ENCODE data around the gene NR6A1.

DNA sequence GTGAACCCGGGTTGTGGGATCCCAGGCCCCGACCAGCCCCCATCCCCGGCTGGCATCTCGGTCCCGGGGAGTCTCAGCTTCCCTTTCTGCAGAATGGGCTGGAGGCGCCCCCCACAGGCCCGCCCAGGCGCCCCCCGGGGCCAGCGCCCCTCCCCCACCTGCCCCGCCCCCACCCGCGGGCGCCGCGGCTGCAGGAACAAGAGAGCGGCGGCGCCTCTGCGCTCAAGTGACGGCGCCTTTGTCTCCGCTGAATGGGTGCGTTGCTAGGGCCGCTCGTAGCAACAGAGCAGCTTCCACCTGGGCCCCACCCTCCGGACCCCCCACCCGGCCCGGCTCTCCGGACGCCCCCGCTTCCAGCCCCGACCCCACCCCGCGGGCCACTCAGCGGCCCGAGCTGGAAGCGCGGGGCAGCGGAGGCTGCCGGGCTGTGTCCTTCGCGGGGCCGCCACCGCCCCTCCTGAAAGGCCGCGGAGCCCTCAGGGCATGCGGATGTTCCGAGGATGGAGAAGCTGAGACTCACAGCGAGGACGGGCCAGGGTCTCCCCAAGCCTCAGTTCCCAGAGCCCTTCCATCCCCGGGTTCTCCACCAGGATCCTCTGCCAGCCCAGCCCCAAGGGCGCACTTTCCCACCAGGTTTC is 293.3 kb downstream of the NR6A1 start:
- TF ChIP-seq, protein P1, sequence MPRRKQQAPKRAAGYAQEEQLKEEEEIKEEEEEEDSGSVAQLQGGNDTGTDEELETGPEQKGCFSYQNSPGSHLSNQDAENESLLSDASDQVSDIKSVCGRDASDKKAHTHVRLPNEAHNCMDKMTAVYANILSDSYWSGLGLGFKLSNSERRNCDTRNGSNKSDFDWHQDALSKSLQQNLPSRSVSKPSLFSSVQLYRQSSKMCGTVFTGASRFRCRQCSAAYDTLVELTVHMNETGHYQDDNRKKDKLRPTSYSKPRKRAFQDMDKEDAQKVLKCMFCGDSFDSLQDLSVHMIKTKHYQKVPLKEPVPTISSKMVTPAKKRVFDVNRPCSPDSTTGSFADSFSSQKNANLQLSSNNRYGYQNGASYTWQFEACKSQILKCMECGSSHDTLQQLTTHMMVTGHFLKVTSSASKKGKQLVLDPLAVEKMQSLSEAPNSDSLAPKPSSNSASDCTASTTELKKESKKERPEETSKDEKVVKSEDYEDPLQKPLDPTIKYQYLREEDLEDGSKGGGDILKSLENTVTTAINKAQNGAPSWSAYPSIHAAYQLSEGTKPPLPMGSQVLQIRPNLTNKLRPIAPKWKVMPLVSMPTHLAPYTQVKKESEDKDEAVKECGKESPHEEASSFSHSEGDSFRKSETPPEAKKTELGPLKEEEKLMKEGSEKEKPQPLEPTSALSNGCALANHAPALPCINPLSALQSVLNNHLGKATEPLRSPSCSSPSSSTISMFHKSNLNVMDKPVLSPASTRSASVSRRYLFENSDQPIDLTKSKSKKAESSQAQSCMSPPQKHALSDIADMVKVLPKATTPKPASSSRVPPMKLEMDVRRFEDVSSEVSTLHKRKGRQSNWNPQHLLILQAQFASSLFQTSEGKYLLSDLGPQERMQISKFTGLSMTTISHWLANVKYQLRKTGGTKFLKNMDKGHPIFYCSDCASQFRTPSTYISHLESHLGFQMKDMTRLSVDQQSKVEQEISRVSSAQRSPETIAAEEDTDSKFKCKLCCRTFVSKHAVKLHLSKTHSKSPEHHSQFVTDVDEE (CRISPR knock-in tag; IDR thresholded peaks at IDR 0.05) = no peak
- TF ChIP-seq ZFP3 (CRISPR knock-in tag; IDR thresholded peaks at IDR 0.05) (no peak), ARNTL (CRISPR knock-in tag; IDR thresholded peaks at IDR 0.05; ENCODE audit: borderline replicate concordance, low read depth) (no peak), ZNF70 (CRISPR knock-in tag; IDR thresholded peaks at IDR 0.05) (no peak)

Data from SK-N-SH treated with all-trans-retinoic acid at 6 μM for 48 hours (cell line).